ENCODE data around the gene YOD1. TPM values are rescaled to one million over a fixed set of nuclear protein-coding genes. Genes with fewer than 3 reads are reported as not detected.

Gene YOD1
- total and polyA plus RNA-seq, 2 of the 13 experiments (the other 11 are each of a cell fraction or from before 2014, with no cell fraction given): 3.4 to 9.1 TPM

DNA sequence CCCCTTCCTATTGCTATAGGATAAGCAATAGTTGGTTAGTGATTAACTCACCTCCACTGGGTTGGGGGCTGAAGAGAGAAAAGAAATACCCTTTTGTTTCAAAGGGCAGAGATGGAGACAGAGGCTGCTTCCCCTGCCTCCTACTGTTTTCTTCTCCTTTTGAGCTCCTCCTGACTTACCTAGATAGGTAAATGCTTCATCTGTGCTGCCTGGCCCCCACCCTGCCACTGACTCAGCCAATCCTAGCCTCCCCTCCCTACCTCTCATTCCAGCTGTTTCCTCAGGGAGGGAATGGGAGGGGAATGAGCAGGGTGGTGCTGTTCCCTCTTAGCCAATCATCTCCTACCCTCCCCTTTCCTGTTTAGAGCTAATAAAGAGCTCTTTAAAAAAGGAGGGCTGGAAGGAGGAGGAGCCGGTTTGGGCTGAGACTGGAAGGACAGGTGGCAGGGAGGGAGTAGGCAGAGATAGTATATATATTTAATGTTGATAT lies 18.4 kb downstream of the YOD1 start, which contains the start of gene C1orf116 (continued):
- TF ChIP-seq, protein P1, sequence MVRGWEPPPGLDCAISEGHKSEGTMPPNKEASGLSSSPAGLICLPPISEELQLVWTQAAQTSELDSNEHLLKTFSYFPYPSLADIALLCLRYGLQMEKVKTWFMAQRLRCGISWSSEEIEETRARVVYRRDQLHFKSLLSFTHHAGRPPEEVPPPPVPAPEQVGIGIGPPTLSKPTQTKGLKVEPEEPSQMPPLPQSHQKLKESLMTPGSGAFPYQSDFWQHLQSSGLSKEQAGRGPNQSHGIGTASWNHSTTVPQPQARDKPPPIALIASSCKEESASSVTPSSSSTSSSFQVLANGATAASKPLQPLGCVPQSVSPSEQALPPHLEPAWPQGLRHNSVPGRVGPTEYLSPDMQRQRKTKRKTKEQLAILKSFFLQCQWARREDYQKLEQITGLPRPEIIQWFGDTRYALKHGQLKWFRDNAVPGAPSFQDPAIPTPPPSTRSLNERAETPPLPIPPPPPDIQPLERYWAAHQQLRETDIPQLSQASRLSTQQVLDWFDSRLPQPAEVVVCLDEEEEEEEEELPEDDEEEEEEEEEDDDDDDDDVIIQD (CRISPR knock-in tag; IDR thresholded peaks at IDR 0.05; ENCODE audit: low read depth): no peak
- TF ChIP-seq FOXC1 (CRISPR knock-in tag; IDR thresholded peaks at IDR 0.05; ENCODE audit: borderline replicate concordance) (no peak), KDM5A (IDR thresholded peaks at IDR 0.05; ENCODE audit: borderline replicate concordance, low read length) (no peak)
- TF ChIP-seq, protein P2, sequence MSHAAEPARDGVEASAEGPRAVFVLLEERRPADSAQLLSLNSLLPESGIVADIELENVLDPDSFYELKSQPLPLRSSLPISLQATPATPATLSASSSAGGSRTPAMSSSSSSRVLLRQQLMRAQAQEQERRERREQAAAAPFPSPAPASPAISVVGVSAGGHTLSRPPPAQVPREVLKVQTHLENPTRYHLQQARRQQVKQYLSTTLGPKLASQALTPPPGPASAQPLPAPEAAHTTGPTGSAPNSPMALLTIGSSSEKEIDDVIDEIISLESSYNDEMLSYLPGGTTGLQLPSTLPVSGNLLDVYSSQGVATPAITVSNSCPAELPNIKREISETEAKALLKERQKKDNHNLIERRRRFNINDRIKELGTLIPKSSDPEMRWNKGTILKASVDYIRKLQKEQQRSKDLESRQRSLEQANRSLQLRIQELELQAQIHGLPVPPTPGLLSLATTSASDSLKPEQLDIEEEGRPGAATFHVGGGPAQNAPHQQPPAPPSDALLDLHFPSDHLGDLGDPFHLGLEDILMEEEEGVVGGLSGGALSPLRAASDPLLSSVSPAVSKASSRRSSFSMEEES (CRISPR knock-in tag; IDR thresholded peaks at IDR 0.05): no peak

DNA sequence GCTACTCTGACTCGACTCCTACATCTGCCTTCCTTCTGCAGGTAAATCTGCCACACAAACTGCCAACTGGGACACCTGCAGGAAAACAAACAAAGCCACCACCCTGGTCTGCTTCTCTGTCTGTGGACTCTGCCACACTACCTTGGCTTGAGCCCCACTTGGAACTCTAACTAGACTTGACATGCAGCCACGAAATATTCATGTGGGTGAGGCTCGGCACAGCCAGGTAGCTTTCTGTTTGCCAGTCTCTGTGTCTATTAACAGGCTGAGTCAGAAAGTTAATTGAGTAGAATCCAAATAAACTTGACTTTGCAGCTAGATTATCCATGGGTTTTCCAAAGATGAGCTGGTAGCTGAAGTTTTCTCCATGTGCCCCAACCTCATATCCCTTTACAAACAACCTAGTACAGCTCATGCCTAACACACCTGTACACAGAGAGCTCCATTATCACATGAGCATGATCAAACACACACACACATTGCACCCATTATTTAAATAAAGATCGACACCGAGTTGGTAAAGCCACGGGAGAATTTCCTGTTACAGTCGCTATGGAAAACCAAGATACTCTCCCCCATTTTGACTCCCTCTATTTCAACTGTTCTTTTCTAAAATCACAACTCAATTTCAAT lies 19.3 kb downstream of the YOD1 start:
- Histone ChIP-seq H3K4me1 (ENCODE audit: insufficient read depth, low read length) (peaks cover 77% of the 10 kb centered on the region), H3K27ac (ENCODE audit: extremely low read length, insufficient read depth, low read length) (no peak overlapping the region), H3K4me3 (replicated peaks in 1 of 3; ENCODE audit: insufficient read depth in 1 of 3, low read depth in 2 of 3, low read length in 3 of 3) (peak overlapping the region; percentile 42 to 55 (median 54)), H3K4me2 (ENCODE audit: low read depth, low read length) (peak overlapping the region; percentile 85), H4K20me1 (ENCODE audit: insufficient read depth, low read length) (no peaks in the 10 kb centered on the region), H3K27me3 (ENCODE audit: control insufficient read depth in 1 of 2, insufficient read depth in 2 of 2, low read length in 2 of 2) (no peaks in the 10 kb centered on the region), H3K79me2 (ENCODE audit: insufficient read depth, low read length) (no peaks in the 10 kb centered on the region), H2AFZ (ENCODE audit: low read length) (no peak overlapping the region), H3K36me3 (replicated peaks in 1 of 2; ENCODE audit: control insufficient read depth in 1 of 2, insufficient read depth in 2 of 2, low read length in 2 of 2) (no peaks in the 10 kb centered on the region), H3K9me3 (ENCODE audit: low read length) (no peaks in the 10 kb centered on the region), H3K9ac (ENCODE audit: insufficient read depth, low read depth, low read length) (peak overlapping the region; percentile 12)
- DNase-seq (ENCODE audit: low spot score) (peak; percentile 39), ATAC-seq (peak; percentile 20), FAIRE-seq (no peak)
- in situ Hi-C loops (cut with HindIII; ENCODE audit: extremely low pct_ligation_motif_present, low pct_unique_long_range_greater_than_20kb) (no loop called here), intact Hi-C loops (cut with micrococcal nuclease; ENCODE audit: unreplicated experiment) (loop anchor here (2.0 kb wide), 1 partner anchor 19 kb away; the partner anchor contains the start of gene YOD1)
- POLR2A ChIA-PET: interaction anchor here (1.1 to 3.1 kb wide), 6 partner anchors 7 to 21 kb away, joined by 4 to 25 read pairs (median 6); partner anchors contain the start of genes PFKFB2 and YOD1
- TF ChIP-seq FOSL2 (CRISPR knock-in tag; IDR thresholded peaks at IDR 0.05): 0 out of 2 replicates have a peak, but pooled peaks have one; percentile 22
- TF ChIP-seq, protein P3, sequence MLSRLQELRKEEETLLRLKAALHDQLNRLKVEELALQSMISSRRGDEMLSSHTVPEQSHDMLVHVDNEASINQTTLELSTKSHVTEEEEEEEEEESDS (CRISPR knock-in tag; IDR thresholded peaks at IDR 0.05; ENCODE audit: borderline replicate concordance): no peak
- no peak for TF ChIP-seq ZNF34 (CRISPR knock-in tag; IDR thresholded peaks at IDR 0.05; ENCODE audit: borderline replicate concordance)
- TF ChIP-seq ZNF292 (CRISPR knock-in tag; IDR thresholded peaks at IDR 0.05; ENCODE audit: borderline replicate concordance, low read depth): 0 out of 2 replicates have a peak, but pooled peaks have one; percentile 11
- TF ChIP-seq ZKSCAN8 (CRISPR knock-in tag; IDR thresholded peaks at IDR 0.05; ENCODE audit: borderline replicate concordance): 0 out of 2 replicates have a peak, but pooled peaks have one; percentile 16
- WGBS (ENCODE audit: low lambda C conversion rate): 11% methylated on average over 7 of the region's 7 CpGs
- CTCF ChIA-PET (ENCODE audit: low intra/inter-chr PET ratio, low total read pairs): no interaction called here
- BruUV-seq (replicated peaks): no TSS peak
